Keratinocyte (primary cell): ENCODE data around the gene AGAP1. TPM values are rescaled to one million over a fixed set of nuclear protein-coding genes. Genes with fewer than 3 reads are reported as not detected.
A peak's percentile ranks its signal among the peaks of the same experiment; 100 is the strongest.

Experiments
- DNase-seq: peaks from one replicate; pipeline ENCODE4 v3.0.0-alpha.2; 2011; ENCODE audit warnings: low read depth, missing footprints, low spot score
- FAIRE-seq: peaks from 2 replicates; lab custom pipeline; 2011; peaks lifted over from hg19 to GRCh38; lab: Jason Lieb, UNC
- H2AFZ ChIP-seq: 2 replicates; pipeline ENCODE4 v1.6.0; 2012; ENCODE audit warnings: low read length, control low read depth, inconsistent platforms; ENCODE audit not compliant: control insufficient read depth
- H3K27ac ChIP-seq: 2 replicates; pipeline ENCODE4 v1.5.1; 2011; ENCODE audit warnings: low read length; ENCODE audit not compliant: control insufficient read depth, insufficient read depth
- H3K27me3 ChIP-seq: 3 replicates; pipeline ENCODE4 v1.6.0; 2011; ENCODE audit warnings: low read length; ENCODE audit not compliant: control insufficient read depth, insufficient read depth; ENCODE audit errors: extremely low read depth
- H3K36me3 ChIP-seq, 2 experiments: 2 replicates in 1 of 2; 3 replicates in 1 of 2; pipeline ENCODE4 v1.5.1; 2011; ENCODE audit warnings: low read length in 2 of 2, mild to moderate bottlenecking in 1 of 2; ENCODE audit not compliant: control insufficient read depth in 2 of 2, insufficient read depth in 2 of 2; ENCODE audit errors: extremely low read depth in 1 of 2
- H3K4me1 ChIP-seq: 3 replicates; pipeline ENCODE4 v1.5.1; 2011; ENCODE audit warnings: low read length; ENCODE audit not compliant: control insufficient read depth, insufficient read depth; ENCODE audit errors: extremely low read depth
- H3K4me2 ChIP-seq: 3 replicates; pipeline ENCODE4 v1.6.0; 2011; ENCODE audit warnings: low read depth, low read length; ENCODE audit not compliant: control insufficient read depth, insufficient read depth; ENCODE audit errors: extremely low read depth
- H3K4me3 ChIP-seq, 3 experiments: fragments of 200-600 bp in 1 of 3; sonication (generic) in 1 of 3; 2 replicates in 2 of 3; 3 replicates in 1 of 3; pipeline ENCODE4 v1.5.1; 2011 to 2016; ENCODE audit warnings: low read length in 3 of 3, mild to moderate bottlenecking in 3 of 3, control low read depth in 2 of 3, inconsistent platforms in 1 of 3, low read depth in 1 of 3, mixed read lengths in 1 of 3, mixed run types in 1 of 3, moderate library complexity in 1 of 3; ENCODE audit not compliant: control insufficient read depth in 2 of 3, insufficient read depth in 2 of 3; ENCODE audit errors: extremely low read depth in 1 of 3
- H3K79me2 ChIP-seq: 2 replicates; pipeline ENCODE4 v1.6.0; 2012; ENCODE audit warnings: low read length; ENCODE audit not compliant: control insufficient read depth, insufficient read depth
- H3K9ac ChIP-seq: 3 replicates; pipeline ENCODE4 v1.6.0; 2011; ENCODE audit warnings: low read length; ENCODE audit not compliant: control insufficient read depth, insufficient read depth; ENCODE audit errors: extremely low read depth
- H3K9me1 ChIP-seq: 3 replicates; pipeline ENCODE4 v1.6.0; 2011; ENCODE audit warnings: low read length; ENCODE audit not compliant: control insufficient read depth, insufficient read depth; ENCODE audit errors: extremely low read depth
- H3K9me3 ChIP-seq: 2 replicates; pipeline ENCODE4 v1.5.1; 2012; ENCODE audit warnings: low read depth, low read length; ENCODE audit not compliant: control insufficient read depth
- H4K20me1 ChIP-seq: 3 replicates; pipeline ENCODE4 v1.6.0; 2011; ENCODE audit warnings: low read length; ENCODE audit not compliant: control insufficient read depth, insufficient read depth; ENCODE audit errors: extremely low read depth
- EZH2 ChIP-seq: IDR thresholded peaks from one replicate; pipeline ENCODE4 v1.6.1; 2012; ENCODE audit warnings: inconsistent platforms, mild to moderate bottlenecking, low read length, moderate library complexity
- dilution Hi-C: fragments of 300-500 bp; cut with MboI; formaldehyde crosslinking; loops from one replicate; pipeline ENCODE4 v1.7.0; 2020; ENCODE audit warnings: low sequenced_read_pairs; ENCODE audit not compliant: extremely low pct_ligation_motif_present
- polyA plus RNA-seq, 5 experiments: library from polyadenylated mRNA; depleted of rRNA in 3 of 5; stranded (reverse) in 3 of 5; stranded (forward) in 1 of 5; unstranded in 1 of 5; fragments of >200 nt; gene quantifications; 1 replicate in 1 of 5; 2 replicates in 3 of 5; 3 replicates in 1 of 5; pipeline versions ENCODE4 v1.2.1 to v1.2.3, GENCODE V29; 2011 to 2012; ENCODE audit warnings: missing spikeins in 2 of 5, low read depth in 1 of 5, low replicate concordance in 1 of 5
- TF ChIP-seq, protein P1 (sequence below), 3 experiments: IDR thresholded peaks in 1 of 3; conservative IDR thresholded peaks in 1 of 3; optimal IDR thresholded peaks in 1 of 3; 2 replicates in 2 of 3; 3 replicates in 1 of 3; pipeline versions ENCODE3 to v1.5.1; 2011; ENCODE audit warnings: low read length in 3 of 3, mild to moderate bottlenecking in 3 of 3, moderate library complexity in 2 of 3, control low read depth in 1 of 3, inconsistent platforms in 1 of 3; ENCODE audit not compliant: insufficient read depth in 2 of 3; ENCODE audit errors: extremely low read depth in 1 of 3

AGAP1 gene
- polyA plus RNA-seq, 1 donor (not counting 4 experiments of a cell fraction or from before 2014, with no cell fraction given) = 12.6 TPM

DNA sequence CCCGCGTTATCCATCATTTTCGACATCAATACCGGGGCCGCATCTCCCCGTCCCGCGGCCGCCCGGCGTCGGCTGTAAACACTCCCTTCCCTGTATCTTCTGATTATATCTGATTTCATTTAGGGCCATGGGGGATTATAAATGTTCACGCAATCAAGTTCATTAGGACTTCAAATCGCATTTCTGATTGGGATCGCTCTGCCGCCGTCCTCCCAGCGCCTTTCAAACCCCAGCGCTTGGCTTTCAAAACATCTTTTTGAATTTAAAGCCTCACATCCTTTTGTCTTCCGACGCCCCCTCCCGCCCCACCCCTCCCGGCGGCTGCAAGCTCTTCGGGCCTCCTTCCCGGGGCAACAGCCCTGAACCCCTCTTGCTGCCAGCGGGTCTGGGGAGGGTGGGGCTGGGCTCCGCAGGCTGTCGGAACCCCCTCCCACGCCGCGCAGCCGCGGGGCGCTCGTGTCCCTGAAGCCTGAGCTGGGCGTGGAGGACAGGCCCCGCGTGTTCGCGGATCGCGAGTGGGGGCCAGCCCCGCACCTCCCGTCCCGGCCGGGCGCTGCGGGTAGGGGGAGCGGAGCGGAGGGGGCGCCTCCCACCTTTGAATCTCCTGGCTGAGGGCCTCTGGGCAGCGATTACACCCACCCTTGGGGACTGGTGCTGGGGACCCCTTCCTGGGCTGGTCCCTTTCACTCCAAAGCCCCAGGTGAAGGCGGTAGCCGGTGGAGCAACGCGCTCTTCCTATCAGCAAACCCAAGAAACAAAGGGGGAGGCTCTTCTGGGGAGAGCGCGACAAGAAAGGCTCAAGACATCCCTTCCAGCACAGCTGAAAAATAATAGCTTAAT, 685.6 kb downstream of the AGAP1 start:
- Histone ChIP-seq H3K9me3 (no peaks in the 10 kb centered on the region), H3K27me3 (peaks cover 5% of the 10 kb centered on the region), H3K4me2 (peak overlapping the region; percentile 88), H4K20me1 (no peaks in the 10 kb centered on the region), H3K79me2 (no peaks in the 10 kb centered on the region), H3K9ac (peak overlapping the region; percentile 69), H3K4me3 (peak overlapping the region; percentile 35 to 71 (median 60)), H2AFZ (no peak overlapping the region), H3K9me1 (no peaks in the 10 kb centered on the region), H3K4me1 (peaks cover 23% of the 10 kb centered on the region), H3K27ac (peak overlapping the region; percentile 71), H3K36me3 (no peaks in the 10 kb centered on the region)
- no peak for DNase-seq
- dilution Hi-C loops = no loop called here
- FAIRE-seq = no peak
- TF ChIP-seq, protein P1, sequence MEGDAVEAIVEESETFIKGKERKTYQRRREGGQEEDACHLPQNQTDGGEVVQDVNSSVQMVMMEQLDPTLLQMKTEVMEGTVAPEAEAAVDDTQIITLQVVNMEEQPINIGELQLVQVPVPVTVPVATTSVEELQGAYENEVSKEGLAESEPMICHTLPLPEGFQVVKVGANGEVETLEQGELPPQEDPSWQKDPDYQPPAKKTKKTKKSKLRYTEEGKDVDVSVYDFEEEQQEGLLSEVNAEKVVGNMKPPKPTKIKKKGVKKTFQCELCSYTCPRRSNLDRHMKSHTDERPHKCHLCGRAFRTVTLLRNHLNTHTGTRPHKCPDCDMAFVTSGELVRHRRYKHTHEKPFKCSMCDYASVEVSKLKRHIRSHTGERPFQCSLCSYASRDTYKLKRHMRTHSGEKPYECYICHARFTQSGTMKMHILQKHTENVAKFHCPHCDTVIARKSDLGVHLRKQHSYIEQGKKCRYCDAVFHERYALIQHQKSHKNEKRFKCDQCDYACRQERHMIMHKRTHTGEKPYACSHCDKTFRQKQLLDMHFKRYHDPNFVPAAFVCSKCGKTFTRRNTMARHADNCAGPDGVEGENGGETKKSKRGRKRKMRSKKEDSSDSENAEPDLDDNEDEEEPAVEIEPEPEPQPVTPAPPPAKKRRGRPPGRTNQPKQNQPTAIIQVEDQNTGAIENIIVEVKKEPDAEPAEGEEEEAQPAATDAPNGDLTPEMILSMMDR (optimal IDR thresholded peaks at IDR 0.05 in 1 of 3, IDR thresholded peaks at IDR 0.05 in 1 of 3, conservative IDR thresholded peaks at IDR 0.05 in 1 of 3; ENCODE audit: extremely low read depth in 1 of 3, insufficient read depth in 2 of 3, low read length in 3 of 3) = no peak
- TF ChIP-seq EZH2 = no peak

DNA sequence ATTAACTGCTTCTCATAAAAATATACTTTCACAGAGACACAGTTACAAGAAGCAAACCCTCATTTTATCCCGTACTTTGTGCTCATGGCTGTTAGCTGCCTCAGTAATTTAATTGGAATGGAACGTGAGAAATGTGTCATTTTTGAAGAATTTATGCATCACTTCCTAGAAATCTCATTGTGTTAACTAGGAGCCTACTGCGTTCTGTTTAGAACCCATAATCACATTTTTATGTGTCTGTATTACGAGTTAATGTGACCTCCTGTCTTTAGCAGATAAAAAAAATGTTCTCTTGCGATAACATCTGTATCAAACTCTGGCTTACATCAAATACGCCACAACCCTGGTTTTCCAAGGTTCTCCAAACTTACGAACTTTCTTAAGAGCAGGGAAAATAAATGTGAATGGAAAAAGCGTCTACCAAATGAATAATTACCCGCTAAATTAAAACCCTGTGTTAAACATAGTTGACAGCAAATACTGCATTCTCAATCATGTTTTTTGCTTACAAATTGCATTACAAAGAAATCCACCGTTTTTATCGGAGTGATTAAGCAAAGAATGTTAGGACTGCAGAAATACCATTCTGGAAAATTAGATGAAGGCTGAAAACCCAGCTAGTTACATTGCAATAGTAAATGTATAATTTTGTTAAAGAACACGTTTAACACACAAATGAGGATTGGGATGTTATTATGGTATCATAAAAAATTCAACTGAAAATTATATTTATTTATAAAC, 686.4 kb downstream of the AGAP1 start:
- Histone ChIP-seq H3K27ac (peak overlapping the region; percentile 71), H3K9ac (peak overlapping the region; percentile 69), H3K36me3 (no peaks in the 10 kb centered on the region), H3K79me2 (no peaks in the 10 kb centered on the region), H3K27me3 (peaks cover 3% of the 10 kb centered on the region), H3K4me3 (peak overlapping the region; percentile 35 to 51 (median 41)), H3K4me1 (peaks cover 23% of the 10 kb centered on the region), H3K9me3 (no peaks in the 10 kb centered on the region), H3K4me2 (peak overlapping the region; percentile 85), H3K9me1 (no peaks in the 10 kb centered on the region), H2AFZ (peak overlapping the region; percentile 21), H4K20me1 (no peaks in the 10 kb centered on the region)
- DNase-seq = no peak
- TF ChIP-seq, protein P1 (optimal IDR thresholded peaks at IDR 0.05 in 1 of 3, IDR thresholded peaks at IDR 0.05 in 1 of 3, conservative IDR thresholded peaks at IDR 0.05 in 1 of 3; ENCODE audit: extremely low read depth in 1 of 3, insufficient read depth in 2 of 3, low read length in 3 of 3) = no peak
- no peak for TF ChIP-seq EZH2
- dilution Hi-C loops = no loop called here
- FAIRE-seq = peak; percentile 89
